Activated naive CD4-positive, alpha-beta T cell treated with anti-CD3 and anti-CD28 coated beads, Interleukin-2, amount 50 U/mL, for 16 hours (primary cell): ENCODE results near the gene TANC1.

Experiments
- DNase-seq: peaks from one replicate; pipeline ENCODE4 v3.0.0-alpha.2; 2020

Gene TANC1

DNA sequence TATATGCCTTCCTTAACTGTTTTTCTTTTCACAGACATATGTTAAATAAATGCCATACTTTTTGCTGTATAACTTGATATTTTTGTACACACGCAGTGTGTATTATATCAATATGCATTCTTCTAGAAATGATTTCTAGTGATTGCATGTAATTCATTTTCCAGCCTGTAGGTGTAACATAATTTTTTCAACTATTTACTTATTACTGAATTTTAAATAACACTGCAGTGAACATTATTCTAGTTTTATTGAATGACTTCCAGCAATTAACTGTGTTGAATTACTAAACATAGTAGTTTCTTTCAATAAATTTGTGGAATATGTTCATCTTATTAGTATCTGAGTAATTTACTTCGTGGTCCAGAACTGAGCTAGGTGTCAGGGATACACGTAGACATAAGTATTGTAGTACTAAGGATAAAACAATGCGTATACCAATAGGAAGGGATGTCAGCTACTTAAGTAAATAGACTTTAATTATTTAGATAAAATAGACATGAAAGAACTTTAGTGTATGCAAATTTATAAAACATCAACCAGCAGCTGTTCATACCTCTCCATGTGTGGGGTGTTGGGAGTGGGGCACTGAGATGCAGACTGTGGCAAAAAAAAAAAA, 28.0 kb downstream of the TANC1 start:
- no peak for DNase-seq

DNA sequence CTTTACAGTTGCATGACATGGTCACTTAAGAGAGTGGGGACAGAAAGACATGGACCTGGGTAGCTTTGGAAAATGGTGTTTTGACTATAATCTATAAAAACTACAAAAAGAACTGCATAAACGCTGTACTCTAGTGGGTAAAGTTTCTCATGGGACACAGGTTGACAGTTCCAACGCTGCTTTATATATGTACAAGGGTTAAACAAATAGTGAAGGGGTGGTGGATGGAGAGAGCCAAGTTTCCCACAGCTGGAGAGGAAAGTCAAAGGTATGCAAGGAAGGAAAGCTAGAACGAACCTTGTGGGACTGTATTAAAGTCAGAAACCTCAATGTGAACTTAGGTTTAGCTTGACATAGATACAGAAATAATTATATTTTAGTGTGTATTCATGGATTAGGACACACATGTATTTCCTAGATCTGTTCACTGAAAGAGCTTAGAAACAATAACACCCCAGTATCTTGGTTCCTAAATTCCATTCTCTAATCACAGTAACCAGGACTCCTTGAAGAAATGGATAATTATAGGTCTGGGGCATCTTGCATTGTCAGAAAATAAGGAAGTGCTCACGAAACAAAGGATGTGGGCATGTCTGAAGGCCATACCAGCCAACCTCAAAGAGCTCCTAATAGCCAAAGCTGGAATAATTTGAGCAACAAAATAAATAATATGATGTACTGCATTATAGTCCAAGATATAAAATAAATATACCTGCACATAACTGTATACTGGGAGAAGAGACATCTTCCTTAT, 28.8 kb downstream of the TANC1 start:
- DNase-seq, result no peak

DNA sequence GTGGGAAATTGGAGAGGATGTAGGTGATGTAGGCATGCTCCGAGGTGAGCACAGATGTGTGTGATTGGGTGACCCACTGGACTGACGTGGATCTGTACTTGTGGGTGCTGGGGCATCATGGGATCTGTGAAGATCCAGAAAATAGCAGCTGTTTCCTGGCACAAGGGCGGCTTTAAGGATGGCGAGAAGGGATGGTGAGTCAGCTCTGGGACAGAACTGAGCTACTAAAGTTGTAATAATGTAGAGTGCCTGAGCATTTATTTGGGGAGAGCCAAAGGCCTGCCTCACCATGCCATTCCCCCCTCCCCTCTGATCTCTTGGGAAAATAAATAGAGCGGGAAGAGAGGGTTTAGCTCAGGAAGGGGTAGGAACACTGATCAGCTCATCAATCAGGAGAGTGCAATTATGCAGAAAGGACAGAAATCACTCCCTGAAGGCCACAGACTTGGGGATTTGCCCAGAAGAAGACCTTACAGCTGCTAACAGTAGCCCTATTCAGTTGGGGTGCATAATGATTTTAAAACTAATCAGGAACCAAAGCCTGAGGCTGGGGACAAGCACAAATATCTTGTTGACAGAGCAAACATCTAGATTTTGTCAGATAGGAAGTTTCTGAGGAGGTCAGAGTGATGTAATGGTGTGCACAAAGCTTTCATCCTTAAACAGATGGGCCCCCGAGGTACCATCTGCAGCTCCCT, 30.3 kb downstream of the TANC1 start:
- no peak for DNase-seq

DNA sequence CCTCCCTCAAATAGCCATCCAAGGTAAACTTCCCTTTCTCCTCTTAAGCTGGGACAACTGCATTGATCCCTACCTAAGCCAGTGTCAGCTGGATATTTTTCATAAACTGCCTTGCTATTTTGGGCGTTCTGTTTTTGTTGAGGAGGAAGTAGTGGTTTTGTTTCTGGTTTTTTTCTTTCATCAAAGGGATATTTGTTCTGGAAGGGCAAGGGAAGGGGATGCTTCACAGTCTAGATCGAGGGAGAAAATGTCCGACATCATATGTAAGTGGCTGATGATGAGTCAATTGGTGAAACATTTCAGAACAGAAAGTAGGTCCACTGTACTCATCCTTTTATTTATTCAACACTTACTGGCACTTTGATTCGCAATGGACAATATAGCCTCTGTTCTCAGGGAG, 31.0 kb downstream of the TANC1 start:
- no peak for DNase-seq

DNA sequence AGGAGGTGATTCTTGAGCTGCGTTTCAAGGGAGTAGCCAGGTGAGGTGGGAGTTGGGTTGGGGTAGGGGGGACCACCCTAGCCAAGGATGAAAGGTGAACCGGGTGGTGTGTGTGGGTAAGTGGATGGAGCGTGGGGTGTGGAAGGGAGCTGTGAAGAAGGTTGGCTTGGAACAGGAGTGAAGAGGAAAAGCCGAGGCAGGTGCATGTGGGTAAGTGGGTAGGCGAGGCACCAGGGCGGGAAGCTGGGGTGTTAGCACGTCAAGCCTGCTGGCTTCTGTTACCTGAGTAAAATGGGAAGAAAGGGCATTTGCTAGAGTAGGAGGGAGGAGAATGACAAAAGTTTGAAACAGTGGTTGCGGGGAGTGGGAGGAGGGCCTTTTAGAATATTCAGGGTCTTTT, 31.6 kb downstream of the TANC1 start:
- no peak for DNase-seq

DNA sequence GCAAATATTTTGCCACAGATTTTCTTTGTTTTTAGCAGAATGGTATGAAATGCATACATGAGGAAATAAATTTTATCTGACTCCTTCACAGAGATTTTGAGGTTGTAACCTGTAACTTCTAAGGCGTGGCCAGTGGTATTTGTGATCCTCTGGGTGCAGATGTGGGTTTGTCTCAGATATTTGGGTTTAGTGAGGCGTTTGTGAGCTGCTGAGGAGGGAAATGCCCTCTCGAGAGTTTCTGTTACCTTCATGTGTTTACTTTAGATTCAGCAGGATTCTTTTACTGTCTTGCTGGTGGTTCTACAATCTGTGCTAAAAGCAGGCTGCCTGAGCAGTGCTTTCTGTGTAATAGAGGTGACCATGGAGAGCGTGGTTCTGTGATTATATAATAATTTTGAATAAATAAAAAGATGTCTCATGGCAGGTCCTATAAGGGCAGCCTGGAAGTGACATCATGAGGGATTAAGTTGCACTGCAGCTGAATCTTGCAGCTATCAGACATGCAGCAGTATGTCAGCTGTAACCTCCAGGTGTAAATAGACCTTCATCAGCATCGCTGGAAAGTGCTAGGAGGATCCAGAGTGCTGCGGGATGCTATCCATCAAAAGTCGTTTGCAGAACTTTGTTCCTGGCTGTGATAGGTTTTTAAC, 34.1 kb downstream of the TANC1 start:
- no peak for DNase-seq

DNA sequence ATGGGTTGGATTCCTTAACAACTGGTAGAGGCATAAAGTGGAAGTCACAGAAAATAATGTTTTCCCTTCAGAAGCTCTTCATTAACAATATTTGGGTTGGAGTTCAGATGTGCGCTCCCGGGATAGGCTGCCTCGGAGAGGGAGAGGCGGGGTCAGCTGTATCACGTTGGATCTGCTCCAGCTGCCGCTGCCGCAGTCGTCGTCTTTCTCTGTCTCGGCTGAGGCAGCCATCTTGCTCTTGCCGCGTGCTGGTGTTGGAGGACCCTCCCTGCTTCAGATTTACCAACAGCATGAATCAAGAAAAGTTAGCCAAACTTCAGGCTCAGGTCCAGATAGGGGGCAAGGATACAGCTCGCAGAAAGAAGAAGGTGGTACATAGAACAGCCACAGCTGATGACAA, 35.1 kb downstream of the TANC1 start:
- DNase-seq, result no peak

DNA sequence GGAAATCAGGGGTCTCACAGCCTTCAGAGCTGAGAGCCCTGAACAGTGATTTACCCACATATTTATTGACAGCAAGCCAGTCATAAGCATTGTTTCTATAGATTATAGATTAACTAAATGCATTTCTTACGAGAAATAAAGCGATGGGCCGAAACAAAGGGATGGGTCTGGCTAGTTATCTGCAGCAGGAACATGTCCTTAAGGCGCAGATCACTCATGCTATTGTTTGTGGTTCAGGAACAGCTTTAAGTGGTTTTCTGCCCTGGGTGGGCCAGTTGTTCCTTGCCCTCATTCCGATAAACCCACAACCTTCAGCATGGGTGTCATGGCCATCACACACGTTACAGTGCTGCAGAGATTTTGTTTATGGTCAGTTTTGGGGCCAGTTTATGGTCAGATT, 36.4 kb downstream of the TANC1 start:
- no peak for DNase-seq

DNA sequence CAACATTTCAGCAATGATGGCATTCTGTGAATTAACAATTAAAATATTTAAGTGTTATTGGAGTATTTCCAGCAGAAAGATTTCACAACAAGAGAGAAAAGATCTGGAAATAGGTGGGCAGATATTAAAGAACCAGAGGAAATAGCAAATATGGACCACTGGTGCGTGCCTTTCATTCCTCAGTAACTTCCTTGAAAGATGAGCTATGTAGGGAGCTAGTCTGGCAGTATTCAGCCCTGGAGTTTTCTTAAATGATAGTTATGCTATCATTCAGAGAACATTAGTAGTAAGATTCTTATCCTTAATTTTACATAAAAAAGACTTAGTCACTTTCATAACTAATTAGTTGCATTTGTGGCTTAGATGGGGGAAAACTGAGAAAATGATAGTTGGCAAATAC, 41.5 kb downstream of the TANC1 start:
- DNase-seq, result no peak

DNA sequence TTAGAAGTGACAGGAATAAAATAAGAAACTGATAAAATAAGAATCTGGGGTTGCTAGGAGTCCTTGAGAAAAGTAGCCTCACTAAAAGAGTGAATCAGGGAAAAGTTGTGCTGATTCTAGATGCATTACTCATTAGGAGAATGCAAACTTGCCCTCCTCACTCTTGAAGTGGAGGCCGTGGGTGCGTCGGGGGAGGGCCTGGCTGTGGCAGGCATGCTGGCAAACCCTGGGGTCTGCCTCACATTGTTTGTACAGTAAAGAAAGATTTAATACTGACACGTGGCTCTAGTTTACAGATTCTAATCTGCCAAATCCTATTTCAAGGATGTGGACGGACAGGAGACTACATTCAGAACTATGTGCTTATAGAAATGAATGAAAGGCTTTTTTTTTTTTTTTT, 41.9 kb downstream of the TANC1 start:
- no peak for DNase-seq

DNA sequence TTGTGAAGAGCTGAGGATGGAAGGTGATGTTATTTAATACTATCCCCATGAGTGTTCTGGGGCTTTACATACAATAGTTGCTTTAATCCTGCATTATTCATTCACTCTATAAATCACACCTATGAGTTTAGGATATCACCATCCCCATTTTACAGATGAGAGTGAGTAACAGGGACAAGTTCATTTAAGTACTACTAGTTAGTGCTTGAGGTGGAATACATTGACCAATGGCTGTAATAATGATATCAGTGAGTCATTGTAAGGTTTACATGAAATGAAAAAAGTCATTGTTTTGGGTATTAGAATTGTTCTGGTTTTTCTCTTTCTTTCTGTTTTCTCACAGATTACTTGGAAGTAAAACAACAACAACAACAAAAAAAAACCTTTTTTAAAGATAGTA, 42.5 kb downstream of the TANC1 start:
- no peak for DNase-seq

DNA sequence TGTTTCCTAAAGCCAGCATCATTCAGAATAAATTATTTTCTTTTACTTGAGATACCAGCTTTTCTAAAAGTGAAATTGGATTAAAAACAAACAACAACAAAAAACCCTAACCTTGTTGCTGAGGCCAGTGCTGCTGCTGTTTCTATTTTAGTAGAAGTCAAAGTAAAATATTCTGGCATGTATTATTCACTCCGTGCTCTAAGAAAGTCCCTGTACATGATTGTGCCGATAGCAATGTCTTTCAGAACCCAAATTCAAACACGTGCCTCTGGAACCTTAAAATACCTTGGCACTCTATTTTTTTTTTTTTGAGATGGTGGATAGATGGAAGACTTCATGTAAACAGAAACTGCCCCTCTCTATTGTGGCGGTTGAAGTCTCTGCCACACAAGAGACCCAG, 43.7 kb downstream of the TANC1 start:
- no peak for DNase-seq

DNA sequence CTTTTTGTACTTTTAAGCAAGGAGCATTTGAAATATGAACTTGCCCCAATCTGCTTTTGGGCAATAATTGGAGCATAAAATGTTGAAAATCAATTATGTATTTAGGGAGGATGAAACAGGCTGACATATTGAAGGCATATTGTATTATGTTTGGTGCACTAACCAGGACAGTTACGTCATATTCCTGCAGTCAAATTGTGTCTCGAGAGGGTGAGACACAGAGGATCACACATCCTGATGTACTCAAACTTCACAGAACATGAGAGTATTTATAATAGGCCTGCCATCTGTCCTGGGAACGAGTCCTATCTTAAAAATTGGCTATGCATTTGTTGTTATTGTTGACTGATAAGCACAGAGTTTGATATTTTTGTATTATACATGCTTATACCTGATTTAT, 44.7 kb downstream of the TANC1 start:
- DNase-seq, result no peak

DNA sequence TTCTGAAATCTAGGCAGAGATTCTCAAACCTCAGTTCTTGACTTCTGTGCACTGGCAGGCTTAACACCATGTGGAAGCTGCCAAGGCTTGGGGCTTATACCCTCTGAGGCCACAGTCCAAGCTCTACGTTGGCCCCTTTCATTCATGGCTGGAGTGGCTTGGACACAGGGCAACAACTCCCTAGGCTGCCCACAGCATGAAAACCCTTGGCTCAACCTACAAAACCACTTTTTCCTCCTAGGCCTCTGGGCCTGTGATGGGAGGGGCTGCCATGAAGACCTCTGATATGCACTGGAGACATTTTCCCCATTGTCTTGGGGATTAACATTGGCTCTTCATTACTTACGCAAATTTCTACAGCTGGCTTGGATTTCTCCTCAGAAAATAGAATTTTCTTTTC, 46.7 kb downstream of the TANC1 start:
- DNase-seq, result no peak

DNA sequence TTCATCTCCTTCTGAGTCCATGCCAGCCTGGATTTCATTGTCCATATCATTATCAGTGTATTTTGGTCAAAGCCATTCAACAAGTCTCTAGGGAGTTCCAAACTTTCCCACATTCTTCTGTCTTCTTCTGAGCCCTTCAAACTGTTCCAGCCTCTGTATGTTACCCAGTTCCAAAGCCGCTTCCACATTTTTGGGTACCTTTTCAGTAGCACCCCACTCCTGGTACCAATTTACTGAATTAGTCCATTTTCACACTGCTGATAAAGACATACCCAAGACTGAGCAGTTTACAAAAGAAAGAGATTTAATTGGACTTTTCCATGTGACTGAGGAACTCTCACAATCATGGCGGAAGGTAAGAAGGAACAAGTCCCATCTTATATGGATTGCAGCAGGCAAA, 47.4 kb downstream of the TANC1 start:
- no peak for DNase-seq

DNA sequence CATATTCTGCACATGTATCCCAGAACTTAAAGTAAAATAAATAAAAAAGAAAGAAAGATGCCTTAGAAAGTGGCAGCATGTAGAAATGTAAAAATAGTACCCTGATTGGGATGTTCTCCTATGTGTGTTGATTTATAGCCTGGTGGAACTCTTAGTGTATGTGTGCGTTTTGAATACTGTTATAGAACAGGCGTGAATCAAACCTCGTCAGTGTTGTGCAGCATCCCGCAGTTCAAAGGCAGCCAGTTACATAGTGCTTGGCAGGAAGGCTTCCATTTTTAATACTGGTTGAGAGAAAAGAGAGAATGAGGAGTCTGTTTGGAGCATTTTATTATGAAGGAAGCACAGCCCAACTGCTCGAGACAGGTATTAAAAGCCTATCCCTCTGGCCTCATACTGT, 49.4 kb downstream of the TANC1 start:
- no peak for DNase-seq

DNA sequence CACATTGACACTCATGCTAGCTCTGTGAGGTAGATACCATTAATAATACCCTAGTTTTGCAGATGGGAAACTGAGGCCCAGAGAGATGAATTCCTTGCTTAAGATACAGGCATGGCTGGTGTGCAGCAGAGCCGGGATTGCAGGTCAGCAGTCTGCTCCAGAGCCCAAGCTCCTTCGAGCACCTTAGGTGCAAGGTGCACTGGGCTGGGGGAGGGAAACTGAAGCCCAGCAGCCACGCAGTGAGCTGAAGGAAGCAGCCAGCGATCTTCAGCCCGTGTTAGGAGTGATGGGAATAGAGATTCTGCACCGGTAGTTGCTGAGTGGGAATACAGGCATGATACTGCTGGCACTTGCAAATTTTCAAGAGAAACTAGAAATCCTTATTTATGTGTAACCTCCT, 50.6 kb downstream of the TANC1 start:
- no peak for DNase-seq

DNA sequence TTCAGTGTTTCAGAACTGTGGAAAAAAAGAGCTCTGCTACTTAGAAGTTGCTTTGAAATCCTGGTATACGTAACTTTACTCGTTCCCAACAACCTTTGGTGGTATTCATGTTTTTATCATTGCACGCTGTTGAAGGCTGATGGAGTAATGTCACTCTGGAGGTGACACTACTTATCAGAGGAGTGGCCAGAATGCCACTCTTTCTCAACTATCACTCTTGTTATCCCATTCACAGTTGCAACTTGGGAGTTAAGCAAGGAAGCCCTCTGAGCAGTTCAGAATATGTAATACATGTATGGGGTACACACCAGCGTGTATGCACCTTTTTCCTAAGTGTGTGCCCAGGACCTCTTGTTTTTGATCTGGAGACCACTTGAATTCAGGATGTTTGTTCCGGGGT, 53.6 kb downstream of the TANC1 start:
- DNase-seq, result no peak

DNA sequence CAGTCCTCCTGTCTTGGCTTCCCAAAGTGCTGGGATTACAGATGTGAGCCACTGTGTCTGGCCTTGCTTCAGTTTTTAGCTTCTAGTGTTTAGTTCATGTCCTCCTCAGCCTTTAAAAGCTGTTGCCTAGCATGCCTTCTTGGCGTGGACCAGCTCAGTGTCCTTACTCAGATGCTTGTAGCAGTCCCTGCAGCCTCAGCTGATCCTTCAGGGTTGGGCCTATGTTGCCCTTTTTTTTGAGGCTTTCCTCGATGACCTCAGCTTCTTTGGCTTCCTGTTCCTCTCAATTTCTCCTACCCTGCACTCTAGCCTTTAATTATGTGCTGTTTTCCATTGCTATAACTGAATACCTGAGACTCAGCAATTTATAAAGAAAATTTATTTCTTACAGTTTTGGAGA, 57.7 kb downstream of the TANC1 start:
- DNase-seq, result no peak

DNA sequence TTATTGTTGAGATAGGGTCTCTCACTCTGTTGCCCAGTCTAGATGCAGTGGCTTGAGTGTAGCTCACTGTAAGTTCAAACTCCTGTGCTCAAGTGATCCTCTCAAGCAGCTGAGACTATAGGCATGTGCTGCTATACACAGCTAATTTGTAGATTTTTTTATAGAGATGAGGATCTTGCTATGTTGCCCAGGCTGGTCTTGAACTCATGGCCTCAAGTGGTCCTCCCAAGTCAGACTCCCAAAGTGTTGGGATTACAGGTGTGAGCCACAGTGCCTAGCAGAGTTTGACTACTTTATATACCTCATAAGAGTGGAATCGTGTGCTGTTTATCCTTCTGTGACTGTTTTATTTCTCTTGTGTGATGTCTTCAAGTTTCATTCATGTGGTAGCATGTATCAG, 60.3 kb downstream of the TANC1 start:
- no peak for DNase-seq

DNA sequence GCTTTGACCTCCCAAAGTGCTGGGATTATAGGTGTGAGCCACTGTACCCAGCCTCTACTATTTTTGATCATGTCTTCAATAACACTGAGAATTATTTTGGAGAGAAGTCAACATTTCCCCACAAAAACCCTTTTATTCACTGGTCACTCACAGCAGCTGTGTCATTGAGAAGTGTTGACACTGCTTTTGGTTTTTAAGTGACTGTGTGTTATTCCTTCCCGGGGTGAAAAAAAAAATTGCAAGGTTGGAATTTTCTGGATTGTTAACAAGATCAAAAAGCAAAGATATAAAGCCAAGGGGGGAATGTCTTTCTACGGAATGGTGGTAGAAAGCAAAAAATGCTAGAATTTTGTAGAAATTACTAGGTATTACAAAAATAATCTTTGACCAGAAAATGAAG, 61.5 kb downstream of the TANC1 start:
- no peak for DNase-seq

DNA sequence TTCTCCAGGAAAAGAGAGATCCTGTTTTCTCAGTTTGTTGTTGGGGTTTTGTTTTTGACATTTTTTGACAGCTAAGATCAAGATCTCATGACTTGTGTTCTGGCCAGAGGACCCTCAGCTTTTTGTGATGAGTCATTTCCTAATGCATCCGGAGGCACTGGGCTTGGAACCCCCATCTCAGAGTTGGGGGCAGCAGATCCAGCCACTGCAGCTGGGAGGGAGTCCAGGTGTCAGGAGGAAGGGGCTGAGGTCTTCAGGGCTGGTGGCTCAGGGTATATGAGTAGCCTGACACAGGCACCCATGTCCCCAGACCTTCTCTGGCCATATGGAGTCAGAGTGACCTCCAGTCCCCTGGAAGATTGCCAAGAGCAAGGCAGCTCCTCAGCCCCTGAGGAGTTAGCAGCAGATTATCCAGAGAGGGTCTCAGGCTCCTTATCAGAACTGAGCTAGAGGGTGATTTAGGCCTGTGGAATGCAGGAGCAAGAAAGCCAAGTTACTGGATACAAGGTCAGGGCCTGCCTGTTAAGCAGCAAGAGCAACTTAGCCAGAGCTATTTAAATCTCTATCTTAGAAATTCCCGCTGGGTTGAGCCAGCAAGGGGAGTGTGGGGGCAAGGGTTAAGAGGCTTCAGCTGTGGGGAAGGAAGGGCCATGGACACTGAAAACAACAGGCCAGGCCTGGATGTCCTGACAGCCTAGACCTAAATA, 62.4 kb downstream of the TANC1 start:
- no peak for DNase-seq

DNA sequence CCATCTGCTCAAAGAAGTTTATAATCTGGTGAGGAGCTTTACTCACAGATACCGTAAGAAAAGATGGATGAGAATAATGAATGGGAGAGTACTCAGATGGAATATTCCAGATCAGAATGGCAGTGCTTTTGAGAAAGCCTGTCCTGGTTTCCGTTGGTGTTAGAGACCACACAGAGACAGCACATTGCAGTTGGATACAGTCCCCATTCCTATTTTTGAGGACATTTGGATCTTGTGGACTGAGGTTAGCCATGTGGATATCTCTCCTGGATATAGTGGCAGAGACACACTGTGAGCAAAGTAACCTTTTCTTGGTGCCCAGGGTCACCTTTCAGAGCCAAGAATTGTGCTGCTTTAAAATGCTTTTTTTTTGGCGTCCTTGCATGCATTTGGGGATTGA, 63.7 kb downstream of the TANC1 start:
- no peak for DNase-seq
